GM18526 (cell line): ENCODE results near the gene OSBPL9.

Source experiments
- POLR2A ChIP-seq: IDR thresholded peaks from 3 replicates; pipeline ENCODE4 v1.6.1; 2011; ENCODE audit not compliant: insufficient read length; ENCODE audit errors: extremely low read depth

OSBPL9 gene

GRCh38 chr1:51727366-51727765 lies 110.5 kb downstream of the OSBPL9 start:
- TF ChIP-seq POLR2A = no peak

- no peak for TF ChIP-seq POLR2A
Observed at GRCh38 chr1:51728611-51729155, 111.8 kb downstream of the OSBPL9 start.

- TF ChIP-seq POLR2A = peak; percentile 63
Observed at GRCh38 chr1:51729156-51729823, 112.4 kb downstream of the OSBPL9 start.

GRCh38 chr1:51729824-51730301 lies 113.0 kb downstream of the OSBPL9 start:
- TF ChIP-seq POLR2A = peak; percentile 80

- no peak for TF ChIP-seq POLR2A
Observed at GRCh38 chr1:51731998-51732397, 115.1 kb downstream of the OSBPL9 start.

- TF ChIP-seq POLR2A = no peak
Observed at GRCh38 chr1:51732701-51733425, 116.0 kb downstream of the OSBPL9 start.

GRCh38 chr1:51733793-51734522 lies 117.1 kb downstream of the OSBPL9 start:
- TF ChIP-seq POLR2A = no peak

GRCh38 chr1:51734896-51735745 lies 118.2 kb downstream of the OSBPL9 start:
- no peak for TF ChIP-seq POLR2A

- no peak for TF ChIP-seq POLR2A
Observed at GRCh38 chr1:51735746-51736254, 118.9 kb downstream of the OSBPL9 start.

GRCh38 chr1:51736702-51737101 lies 119.8 kb downstream of the OSBPL9 start:
- TF ChIP-seq POLR2A = no peak

GRCh38 chr1:51738681-51739080 lies 121.8 kb downstream of the OSBPL9 start:
- no peak for TF ChIP-seq POLR2A

- no peak for TF ChIP-seq POLR2A
Observed at GRCh38 chr1:51740652-51741051, 123.8 kb downstream of the OSBPL9 start.

- no peak for TF ChIP-seq POLR2A
Observed at GRCh38 chr1:51741121-51741681, 124.3 kb downstream of the OSBPL9 start.

- no peak for TF ChIP-seq POLR2A
Observed at GRCh38 chr1:51744506-51745303, 127.8 kb downstream of the OSBPL9 start.

GRCh38 chr1:51745304-51745570 lies 128.3 kb downstream of the OSBPL9 start:
- TF ChIP-seq POLR2A = no peak
